ENCODE data around the gene SGIP1. TPM values are rescaled to one million over a fixed set of nuclear protein-coding genes. Genes with fewer than 3 reads are reported as not detected.

Gene SGIP1
- total RNA-seq, 1 experiment from 2014 or later, result 1.6 TPM

GRCh38 chr1:66758241-66758755 lies 224.3 kb downstream of the SGIP1 start:
- TF ChIP-seq EZH2 (IDR thresholded peaks at IDR 0.05; ENCODE audit: borderline replicate concordance, low read depth, low read length, poor library complexity, severe bottlenecking) (no peak), CTCF (conservative IDR thresholded peaks at IDR 0.05; ENCODE audit: low read depth, low read length) (no peak)
- CTCF ChIA-PET, result no interaction called here
- POLR2A ChIA-PET (ENCODE audit: low non-redundant PET), result no interaction called here
- no peaks in the 10 kb centered on the region for H3K27me3 ChIP-seq (replicated peaks; ENCODE audit: insufficient read depth, low read depth, low read length, poor library complexity)
- no peak overlapping the region for H3K27ac ChIP-seq (ENCODE audit: low read depth, low read length, poor library complexity, severe bottlenecking)
- H3K36me3 ChIP-seq (ENCODE audit: insufficient read depth, low read length, poor library complexity, severe bottlenecking), result no peaks in the 10 kb centered on the region
- H3K9me3 ChIP-seq (ENCODE audit: low read depth, low read length, poor library complexity, severe bottlenecking), result no peaks in the 10 kb centered on the region
- no TSS peak for BruUV-seq (replicated peaks)
- intact Hi-C loops (cut with micrococcal nuclease; ENCODE audit: unreplicated experiment), result no loop called here
- DNase-seq (ENCODE audit: low spot score), result peak; percentile 17
- H3K4me1 ChIP-seq (ENCODE audit: insufficient read depth, low read length, poor library complexity, severe bottlenecking), result peaks cover 12% of the 10 kb centered on the region
- H3K4me3 ChIP-seq (ENCODE audit: low read depth, low read length, poor library complexity, severe bottlenecking), result no peak overlapping the region

- no TSS peak for BruUV-seq (replicated peaks)
- Histone ChIP-seq H3K27ac (ENCODE audit: low read depth, low read length, poor library complexity, severe bottlenecking) (no peak overlapping the region), H3K4me3 (ENCODE audit: low read depth, low read length, poor library complexity, severe bottlenecking) (no peak overlapping the region), H3K36me3 (ENCODE audit: insufficient read depth, low read length, poor library complexity, severe bottlenecking) (no peaks in the 10 kb centered on the region), H3K9me3 (ENCODE audit: low read depth, low read length, poor library complexity, severe bottlenecking) (no peaks in the 10 kb centered on the region), H3K4me1 (ENCODE audit: insufficient read depth, low read length, poor library complexity, severe bottlenecking) (peaks cover 12% of the 10 kb centered on the region), H3K27me3 (replicated peaks; ENCODE audit: insufficient read depth, low read depth, low read length, poor library complexity) (no peaks in the 10 kb centered on the region)
- no peak for DNase-seq (ENCODE audit: low spot score)
- no peak for TF ChIP-seq CTCF (conservative IDR thresholded peaks at IDR 0.05; ENCODE audit: low read depth, low read length)
- TF ChIP-seq EZH2 (IDR thresholded peaks at IDR 0.05; ENCODE audit: borderline replicate concordance, low read depth, low read length, poor library complexity, severe bottlenecking), result no peak
- intact Hi-C loops (cut with micrococcal nuclease; ENCODE audit: unreplicated experiment), result loop anchor here (10.0 kb wide), 1 partner anchor 234 kb away; no protein-coding TSS in a partner anchor
- ChIA-PET CTCF (no interaction called here), POLR2A (ENCODE audit: low non-redundant PET) (no interaction called here)
These were observed 226.6 kb downstream of the SGIP1 start for GRCh38 chr1:66760506-66760905.

- Histone ChIP-seq H3K27ac (ENCODE audit: low read depth, low read length, poor library complexity, severe bottlenecking) (no peak overlapping the region), H3K9me3 (ENCODE audit: low read depth, low read length, poor library complexity, severe bottlenecking) (no peaks in the 10 kb centered on the region), H3K36me3 (ENCODE audit: insufficient read depth, low read length, poor library complexity, severe bottlenecking) (no peaks in the 10 kb centered on the region), H3K4me3 (ENCODE audit: low read depth, low read length, poor library complexity, severe bottlenecking) (no peak overlapping the region), H3K4me1 (ENCODE audit: insufficient read depth, low read length, poor library complexity, severe bottlenecking) (peaks cover 12% of the 10 kb centered on the region), H3K27me3 (replicated peaks; ENCODE audit: insufficient read depth, low read depth, low read length, poor library complexity) (no peaks in the 10 kb centered on the region)
- CTCF ChIA-PET, result no interaction called here
- TF ChIP-seq EZH2 (IDR thresholded peaks at IDR 0.05; ENCODE audit: borderline replicate concordance, low read depth, low read length, poor library complexity, severe bottlenecking) (no peak), CTCF (conservative IDR thresholded peaks at IDR 0.05; ENCODE audit: low read depth, low read length) (0 out of 2 replicates have a peak, but pooled peaks have one; percentile 22)
- BruUV-seq (replicated peaks), result no TSS peak
- intact Hi-C loops (cut with micrococcal nuclease; ENCODE audit: unreplicated experiment), result loop anchor here (10.0 kb wide), 1 partner anchor 234 kb away; no protein-coding TSS in a partner anchor
- POLR2A ChIA-PET (ENCODE audit: low non-redundant PET), result no interaction called here
- DNase-seq (ENCODE audit: low spot score), result peak; percentile 16
These were observed 227.3 kb downstream of the SGIP1 start for GRCh38 chr1:66761221-66761620.
